NCI-H2196 (cell line): ENCODE results near the gene OVCA2.

ENCODE experiments used
- DNase-seq: peaks from one replicate; lab custom pipeline; 2025; ENCODE audit not compliant: unreplicated experiment; lab: John Stamatoyannopoulos, UW

Gene OVCA2

GRCh38 chr17:2041561-2042389 lies at the start of gene OVCA2:
Gene OVCA2, plus strand, starts transcription at chr17:2042022. Its CDS starts 26 bp downstream, at chr17:2042048.
- DNase-seq: peak; percentile 85

GRCh38 chr17:1992541-1992940 lies 49.3 kb upstream of the OVCA2 start:
- no peak for DNase-seq

- DNase-seq: no peak
Measured at GRCh38 chr17:1994707-1995106, 47.1 kb upstream of the OVCA2 start.

GRCh38 chr17:1995321-1995892 lies 46.4 kb upstream of the OVCA2 start:
- DNase-seq: no peak

- no peak for DNase-seq
Measured at GRCh38 chr17:1995907-1996799, 45.7 kb upstream of the OVCA2 start.

- no peak for DNase-seq
Measured at GRCh38 chr17:1996800-1997288, 45.0 kb upstream of the OVCA2 start.

- DNase-seq: no peak
Measured at GRCh38 chr17:1997289-1997926, 44.4 kb upstream of the OVCA2 start.

GRCh38 chr17:1997927-1998742 lies 43.7 kb upstream of the OVCA2 start:
- no peak for DNase-seq

GRCh38 chr17:1999557-2000251 lies 42.1 kb upstream of the OVCA2 start:
- DNase-seq: peak; percentile 44

GRCh38 chr17:2002767-2003329 lies 39.0 kb upstream of the OVCA2 start:
- DNase-seq: no peak

GRCh38 chr17:2003525-2003924 lies 38.3 kb upstream of the OVCA2 start:
- no peak for DNase-seq

GRCh38 chr17:2004435-2004952 lies 37.3 kb upstream of the OVCA2 start:
- DNase-seq: no peak

- no peak for DNase-seq
Measured at GRCh38 chr17:2008332-2009126, 33.3 kb upstream of the OVCA2 start.

GRCh38 chr17:2009737-2010136 lies 32.1 kb upstream of the OVCA2 start:
- no peak for DNase-seq

- peak; percentile 48 for DNase-seq
Measured at GRCh38 chr17:2011411-2012371, 30.1 kb upstream of the OVCA2 start.

- DNase-seq: no peak
Measured at GRCh38 chr17:2012499-2012898, 29.3 kb upstream of the OVCA2 start.
